Measurements from ENCODE around the gene BACE1.
A peak's percentile ranks its signal among the peaks of the same experiment; 100 is the strongest.
"Not testable (repeated sequence)": the region's sequence is repeated elsewhere in the genome, so short reads cannot be mapped to it uniquely, and the experiment has no call there.

The BACE1 gene

GRCh38 chr11:117278347-117278746, 37.7 kb downstream of the BACE1 start:
- H2AFZ ChIP-seq (ENCODE audit: low read depth, low read length): no peak overlapping the region
- H3K4me3 ChIP-seq (ENCODE audit: insufficient read depth in 1 of 2, low read depth in 1 of 2, low read length in 2 of 2): no peak overlapping the region
- peaks cover 14 to 28% of the 10 kb centered on the region in 2 experiments for H3K36me3 ChIP-seq (ENCODE audit: control insufficient read depth in 1 of 2, insufficient read depth in 2 of 2, low read depth in 1 of 2, low read length in 2 of 2)
- no peak overlapping the region for H3K27ac ChIP-seq (ENCODE audit: low read length, poor library complexity, severe bottlenecking)
- no peak overlapping the region for H2BK15ac ChIP-seq (ENCODE audit: low read depth, poor library complexity, severe bottlenecking)
- H3K23ac ChIP-seq (ENCODE audit: low read length in 2 of 2): no peak overlapping the region
- no peak overlapping the region for H4K91ac ChIP-seq (ENCODE audit: low read length)
- no peaks in the 10 kb centered on the region for H3K9me3 ChIP-seq (ENCODE audit: control insufficient read depth, low read length)
- H3K79me1 ChIP-seq (replicated peaks; ENCODE audit: low read length, poor library complexity, severe bottlenecking): peaks cover 6% of the 10 kb centered on the region
- H3K18ac ChIP-seq (ENCODE audit: low read depth in 1 of 2, low read length in 2 of 2): no peak overlapping the region
- no peak overlapping the region for H3K4ac ChIP-seq (ENCODE audit: low read depth in 1 of 2, low read length in 2 of 2)
- no peak overlapping the region for H2AK5ac ChIP-seq (ENCODE audit: low read length, severe bottlenecking)
- H4K8ac ChIP-seq (ENCODE audit: low read length): no peak overlapping the region
- H2BK120ac ChIP-seq (ENCODE audit: low read depth, low read length): no peak overlapping the region
- no peak overlapping the region for H2BK12ac ChIP-seq (ENCODE audit: low read length in 2 of 2)
- DNase-seq: no peak
- H3K4me2 ChIP-seq (ENCODE audit: low read length, poor library complexity, severe bottlenecking): no peak overlapping the region
- peaks cover 7% of the 10 kb centered on the region for H3K4me1 ChIP-seq (ENCODE audit: control insufficient read depth, insufficient read depth, low read depth, low read length)
- 100% methylated on average over 1 of the region's 2 CpGs for WGBS
- no peak overlapping the region for H3K14ac ChIP-seq (ENCODE audit: low read length in 2 of 2)
- no peak overlapping the region for H2BK5ac ChIP-seq (ENCODE audit: low read depth, low read length, poor library complexity, severe bottlenecking)
- no peak overlapping the region for H3K9ac ChIP-seq (ENCODE audit: low read length)
- H3K27me3 ChIP-seq (ENCODE audit: control insufficient read depth in 1 of 2, insufficient read depth in 1 of 2, low read length in 2 of 2): no peaks in the 10 kb centered on the region

DNA sequence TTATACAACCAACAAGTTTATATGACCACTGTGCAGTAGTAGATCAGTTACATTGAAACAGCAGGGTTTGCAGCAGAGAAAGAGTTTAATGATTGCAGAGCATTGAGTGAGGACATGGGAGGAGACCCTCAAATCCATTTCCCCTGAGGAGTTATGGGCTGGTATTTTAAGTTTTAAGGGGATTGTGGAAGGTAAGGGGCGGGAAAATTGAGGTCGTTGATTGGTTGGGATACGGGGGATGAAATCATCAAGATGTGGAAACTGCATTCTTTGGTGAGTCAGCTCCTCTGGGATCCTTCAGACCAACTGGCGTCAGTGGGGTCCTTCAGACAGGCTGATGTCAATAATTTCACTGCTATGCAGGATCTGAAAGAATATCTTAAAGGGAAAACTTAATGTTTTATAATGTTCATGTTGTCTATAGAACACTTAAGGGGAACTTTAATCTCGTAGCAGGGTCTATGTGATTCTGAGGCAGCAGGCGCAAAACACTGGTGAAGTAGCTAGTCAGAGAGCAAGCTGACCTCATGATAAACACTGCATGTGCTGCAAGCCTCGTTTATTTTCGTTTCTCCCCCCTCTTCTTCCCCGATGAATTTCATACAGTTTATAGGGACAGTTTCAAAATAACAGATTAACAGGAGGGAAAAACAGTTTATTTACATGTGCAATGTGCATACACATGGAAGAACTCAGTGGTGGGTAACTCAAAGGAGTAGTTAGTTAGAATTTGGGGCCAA, 42.3 kb downstream of the BACE1 start:
- Histone ChIP-seq H3K4ac (ENCODE audit: low read depth in 1 of 2, low read length in 2 of 2) (no peak overlapping the region), H3K27me3 (ENCODE audit: control insufficient read depth in 1 of 2, insufficient read depth in 1 of 2, low read length in 2 of 2) (no peaks in the 10 kb centered on the region), H4K91ac (ENCODE audit: low read length) (no peak overlapping the region), H2BK15ac (ENCODE audit: low read depth, poor library complexity, severe bottlenecking) (no peak overlapping the region), H2BK5ac (ENCODE audit: low read depth, low read length, poor library complexity, severe bottlenecking) (no peak overlapping the region), H2BK12ac (ENCODE audit: low read length in 2 of 2) (no peak overlapping the region), H4K8ac (ENCODE audit: low read length) (no peak overlapping the region), H3K27ac (ENCODE audit: low read length, poor library complexity, severe bottlenecking) (peak overlapping the region; percentile 51), H3K79me1 (replicated peaks; ENCODE audit: low read length, poor library complexity, severe bottlenecking) (peaks cover 12% of the 10 kb centered on the region), H3K18ac (ENCODE audit: low read depth in 1 of 2, low read length in 2 of 2) (peak overlapping the region in 1 of 2 experiments; percentile 30), H3K23ac (ENCODE audit: low read length in 2 of 2) (no peak overlapping the region), H2AFZ (ENCODE audit: low read depth, low read length) (no peak overlapping the region), H2AK5ac (ENCODE audit: low read length, severe bottlenecking) (no peak overlapping the region), H3K36me3 (ENCODE audit: control insufficient read depth in 1 of 2, insufficient read depth in 2 of 2, low read depth in 1 of 2, low read length in 2 of 2) (peaks cover 9 to 12% of the 10 kb centered on the region in 2 experiments), H3K4me2 (ENCODE audit: low read length, poor library complexity, severe bottlenecking) (no peak overlapping the region), H3K4me3 (ENCODE audit: insufficient read depth in 1 of 2, low read depth in 1 of 2, low read length in 2 of 2) (no peak overlapping the region), H3K9me3 (ENCODE audit: control insufficient read depth, low read length) (no peaks in the 10 kb centered on the region), H2BK120ac (ENCODE audit: low read depth, low read length) (no peak overlapping the region), H3K14ac (ENCODE audit: low read length in 2 of 2) (no peak overlapping the region), H3K9ac (ENCODE audit: low read length) (no peak overlapping the region), H3K4me1 (ENCODE audit: control insufficient read depth, insufficient read depth, low read depth, low read length) (no peaks in the 10 kb centered on the region)
- DNase-seq: peak; percentile 92
- WGBS: 15% methylated on average over 6 of the region's 9 CpGs

DNA sequence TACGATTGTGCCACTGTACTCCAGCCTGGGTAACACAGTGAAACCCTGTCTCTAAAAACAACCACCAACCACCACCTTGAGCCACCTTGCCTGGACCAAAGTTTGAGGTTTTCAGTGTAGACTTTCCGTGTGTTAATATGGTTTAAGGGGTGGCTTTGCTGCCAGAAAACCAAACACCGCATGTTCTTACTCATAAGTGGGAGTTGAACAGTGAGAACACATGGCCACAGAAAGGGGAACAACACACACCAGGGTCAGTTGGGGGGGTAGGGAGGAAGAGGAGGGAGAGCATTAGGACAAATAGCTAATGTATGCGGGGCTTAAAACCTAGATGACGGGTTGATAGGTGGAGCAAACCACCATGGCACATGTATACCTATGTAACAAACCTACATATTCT, 43.9 kb downstream of the BACE1 start:
- not testable (repeated sequence) for H3K18ac ChIP-seq (ENCODE audit: low read depth in 1 of 2, low read length in 2 of 2); H3K9ac ChIP-seq (ENCODE audit: low read length); H3K4me2 ChIP-seq (ENCODE audit: low read length, poor library complexity, severe bottlenecking); H2AFZ ChIP-seq (ENCODE audit: low read depth, low read length); H2BK15ac ChIP-seq (ENCODE audit: low read depth, poor library complexity, severe bottlenecking); H2BK5ac ChIP-seq (ENCODE audit: low read depth, low read length, poor library complexity, severe bottlenecking); H4K91ac ChIP-seq (ENCODE audit: low read length); H2BK12ac ChIP-seq (ENCODE audit: low read length in 2 of 2); DNase-seq; H3K27ac ChIP-seq (ENCODE audit: low read length, poor library complexity, severe bottlenecking); H2AK5ac ChIP-seq (ENCODE audit: low read length, severe bottlenecking); H4K8ac ChIP-seq (ENCODE audit: low read length); H3K9me3 ChIP-seq (ENCODE audit: control insufficient read depth, low read length); H3K14ac ChIP-seq (ENCODE audit: low read length in 2 of 2); H3K4me3 ChIP-seq (ENCODE audit: insufficient read depth in 1 of 2, low read depth in 1 of 2, low read length in 2 of 2); H3K4ac ChIP-seq (ENCODE audit: low read depth in 1 of 2, low read length in 2 of 2); H3K27me3 ChIP-seq (ENCODE audit: control insufficient read depth in 1 of 2, insufficient read depth in 1 of 2, low read length in 2 of 2); H3K23ac ChIP-seq (ENCODE audit: low read length in 2 of 2); H3K79me1 ChIP-seq (replicated peaks; ENCODE audit: low read length, poor library complexity, severe bottlenecking); H2BK120ac ChIP-seq (ENCODE audit: low read depth, low read length); H3K4me1 ChIP-seq (ENCODE audit: control insufficient read depth, insufficient read depth, low read depth, low read length)
- WGBS: 97% methylated on average over 2 of the region's 5 CpGs
- H3K36me3 ChIP-seq (ENCODE audit: control insufficient read depth in 1 of 2, insufficient read depth in 2 of 2, low read depth in 1 of 2, low read length in 2 of 2): peaks cover 9 to 19% of the 10 kb centered on the region in 2 experiments

GRCh38 chr11:117271208-117271607, 44.8 kb downstream of the BACE1 start:
- Histone ChIP-seq H3K18ac (ENCODE audit: low read depth in 1 of 2, low read length in 2 of 2) (no peak overlapping the region), H2BK12ac (ENCODE audit: low read length in 2 of 2) (no peak overlapping the region), H3K79me1 (replicated peaks; ENCODE audit: low read length, poor library complexity, severe bottlenecking) (peaks cover 13% of the 10 kb centered on the region), H2BK120ac (ENCODE audit: low read depth, low read length) (no peak overlapping the region), H3K27ac (ENCODE audit: low read length, poor library complexity, severe bottlenecking) (no peak overlapping the region), H3K9me3 (ENCODE audit: control insufficient read depth, low read length) (no peaks in the 10 kb centered on the region), H3K36me3 (ENCODE audit: control insufficient read depth in 1 of 2, insufficient read depth in 2 of 2, low read depth in 1 of 2, low read length in 2 of 2) (peaks cover 12 to 23% of the 10 kb centered on the region in 2 experiments), H4K8ac (ENCODE audit: low read length) (no peak overlapping the region), H3K4me2 (ENCODE audit: low read length, poor library complexity, severe bottlenecking) (no peak overlapping the region), H3K14ac (ENCODE audit: low read length in 2 of 2) (no peak overlapping the region), H3K4ac (ENCODE audit: low read depth in 1 of 2, low read length in 2 of 2) (no peak overlapping the region), H2AFZ (ENCODE audit: low read depth, low read length) (no peak overlapping the region), H2AK5ac (ENCODE audit: low read length, severe bottlenecking) (no peak overlapping the region), H3K27me3 (ENCODE audit: control insufficient read depth in 1 of 2, insufficient read depth in 1 of 2, low read length in 2 of 2) (no peaks in the 10 kb centered on the region), H3K23ac (ENCODE audit: low read length in 2 of 2) (no peak overlapping the region), H3K9ac (ENCODE audit: low read length) (no peak overlapping the region), H3K4me3 (ENCODE audit: insufficient read depth in 1 of 2, low read depth in 1 of 2, low read length in 2 of 2) (no peak overlapping the region), H4K91ac (ENCODE audit: low read length) (no peak overlapping the region), H2BK15ac (ENCODE audit: low read depth, poor library complexity, severe bottlenecking) (no peak overlapping the region), H3K4me1 (ENCODE audit: control insufficient read depth, insufficient read depth, low read depth, low read length) (no peaks in the 10 kb centered on the region), H2BK5ac (ENCODE audit: low read depth, low read length, poor library complexity, severe bottlenecking) (no peak overlapping the region)
- no peak for DNase-seq
- 96% methylated on average over 4 of the region's 4 CpGs for WGBS

Data from mesenchymal stem cell (in vitro differentiated cells and primary cell).